Measurements from ENCODE around the gene GRXCR1. TPM values are rescaled to one million over a fixed set of nuclear protein-coding genes. Genes with fewer than 3 reads are reported as not detected.

GRXCR1 gene
- total and polyA plus RNA-seq, 2 of the 4 experiments (the other 2 are of a cell fraction): not detected

DNA sequence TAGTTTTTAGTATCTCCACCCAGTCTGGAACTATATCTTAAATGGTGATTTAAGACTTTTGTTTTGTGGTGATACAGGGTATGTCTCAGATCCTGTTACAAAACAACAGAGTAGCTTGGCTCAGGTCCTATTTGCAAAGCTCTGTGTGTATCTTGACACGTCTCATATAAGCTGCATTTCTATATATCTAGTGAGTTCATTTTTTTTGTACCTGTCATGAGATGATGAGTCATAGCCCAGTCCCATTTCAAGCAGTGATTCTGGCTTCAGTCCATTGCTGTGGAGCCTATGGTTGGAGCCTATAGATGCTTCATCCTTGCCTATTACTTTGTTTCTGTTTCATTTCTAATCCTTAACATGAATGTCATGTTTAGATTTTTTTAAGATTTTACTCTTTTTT is 23.0 kb downstream of the GRXCR1 start:
- Histone ChIP-seq H3K4me1 (ENCODE audit: control insufficient read depth, insufficient read depth, low read length) (no peaks in the 10 kb centered on the region), H2AK9ac (replicated peaks; ENCODE audit: low read depth, low read length, poor library complexity) (no peak overlapping the region), H3K9me3 (ENCODE audit: control insufficient read depth, insufficient read depth, low read length) (peaks cover 4% of the 10 kb centered on the region), H3K36me3 (ENCODE audit: control insufficient read depth, insufficient read depth, low read length) (no peaks in the 10 kb centered on the region), H3K4me3 (ENCODE audit: insufficient read depth, low read depth, low read length) (no peak overlapping the region), H4K5ac (ENCODE audit: low read depth, low read length) (no peak overlapping the region), H3K18ac (ENCODE audit: low read depth, low read length) (no peak overlapping the region), H2BK20ac (ENCODE audit: low read depth, low read length) (no peak overlapping the region), H3K79me1 (ENCODE audit: low read depth in 1 of 2, low read length in 2 of 2) (no peaks in the 10 kb centered on the region), H2BK5ac (ENCODE audit: low read depth, low read length, poor library complexity, severe bottlenecking) (no peak overlapping the region), H4K91ac (ENCODE audit: insufficient read depth, low read depth, low read length) (no peak overlapping the region), H3K4me2 (ENCODE audit: low read depth, low read length) (no peak overlapping the region), H3K27ac (ENCODE audit: insufficient read depth, low read length) (no peak overlapping the region), H3K14ac (replicated peaks; ENCODE audit: low read depth, low read length) (no peak overlapping the region), H4K20me1 (ENCODE audit: insufficient read depth, low read length) (no peaks in the 10 kb centered on the region), H3K23ac (ENCODE audit: low read depth, low read length) (no peak overlapping the region), H4K8ac (ENCODE audit: low read depth in 2 of 2, low read length in 2 of 2) (no peak overlapping the region), H3K56ac (ENCODE audit: extremely low read depth, insufficient read depth, low read length) (no peak overlapping the region), H2BK15ac (ENCODE audit: low read depth, low read length) (no peak overlapping the region), H2AK5ac (ENCODE audit: low read depth, low read length) (no peak overlapping the region), H3K9ac (ENCODE audit: low read depth, low read length) (no peak overlapping the region), H2BK120ac (ENCODE audit: low read depth, low read length) (no peak overlapping the region), H3K4ac (ENCODE audit: low read depth, low read length) (no peak overlapping the region), H3K27me3 (ENCODE audit: control insufficient read depth, insufficient read depth, low read length) (no peaks in the 10 kb centered on the region), H2AFZ (replicated peaks; ENCODE audit: low read length, poor library complexity) (no peak overlapping the region), H3K9me1 (ENCODE audit: insufficient read depth, low read length) (no peaks in the 10 kb centered on the region)
- no peak for TF ChIP-seq RCOR1 (IDR thresholded peaks at IDR 0.05; ENCODE audit: insufficient replicate concordance, low read length)
- TF ChIP-seq MAZ (IDR thresholded peaks at IDR 0.05; ENCODE audit: borderline replicate concordance, low read depth, low read length): no peak
- TF ChIP-seq BHLHE40 (IDR thresholded peaks at IDR 0.05; ENCODE audit: low read depth, low read length): no peak
- TF ChIP-seq, protein P1, sequence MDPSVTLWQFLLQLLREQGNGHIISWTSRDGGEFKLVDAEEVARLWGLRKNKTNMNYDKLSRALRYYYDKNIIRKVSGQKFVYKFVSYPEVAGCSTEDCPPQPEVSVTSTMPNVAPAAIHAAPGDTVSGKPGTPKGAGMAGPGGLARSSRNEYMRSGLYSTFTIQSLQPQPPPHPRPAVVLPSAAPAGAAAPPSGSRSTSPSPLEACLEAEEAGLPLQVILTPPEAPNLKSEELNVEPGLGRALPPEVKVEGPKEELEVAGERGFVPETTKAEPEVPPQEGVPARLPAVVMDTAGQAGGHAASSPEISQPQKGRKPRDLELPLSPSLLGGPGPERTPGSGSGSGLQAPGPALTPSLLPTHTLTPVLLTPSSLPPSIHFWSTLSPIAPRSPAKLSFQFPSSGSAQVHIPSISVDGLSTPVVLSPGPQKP (IDR thresholded peaks at IDR 0.05; ENCODE audit: borderline replicate concordance, low read depth, low read length): no peak
- TF ChIP-seq CHD1 (IDR thresholded peaks at IDR 0.05; ENCODE audit: low read depth, low read length): no peak
- no peak for TF ChIP-seq CTCF (conservative IDR thresholded peaks at IDR 0.05; ENCODE audit: low read depth, low read length)
- TF ChIP-seq MXI1 (IDR thresholded peaks at IDR 0.05; ENCODE audit: borderline replicate concordance, low read depth, low read length): no peak
- TF ChIP-seq NFE2L2 (IDR thresholded peaks at IDR 0.05; ENCODE audit: low read depth, low read length): no peak
- no peak for TF ChIP-seq FOS (IDR thresholded peaks at IDR 0.05; ENCODE audit: low read depth, low read length)
- TF ChIP-seq RFX5 (IDR thresholded peaks at IDR 0.05; ENCODE audit: low read depth, low read length): no peak
- TF ChIP-seq, protein P2, sequence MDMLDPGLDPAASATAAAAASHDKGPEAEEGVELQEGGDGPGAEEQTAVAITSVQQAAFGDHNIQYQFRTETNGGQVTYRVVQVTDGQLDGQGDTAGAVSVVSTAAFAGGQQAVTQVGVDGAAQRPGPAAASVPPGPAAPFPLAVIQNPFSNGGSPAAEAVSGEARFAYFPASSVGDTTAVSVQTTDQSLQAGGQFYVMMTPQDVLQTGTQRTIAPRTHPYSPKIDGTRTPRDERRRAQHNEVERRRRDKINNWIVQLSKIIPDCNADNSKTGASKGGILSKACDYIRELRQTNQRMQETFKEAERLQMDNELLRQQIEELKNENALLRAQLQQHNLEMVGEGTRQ (IDR thresholded peaks at IDR 0.05; ENCODE audit: low read depth, low read length): no peak
- TF ChIP-seq RAD21 (IDR thresholded peaks at IDR 0.05; ENCODE audit: low read length): no peak
- no peak for TF ChIP-seq MAFK (IDR thresholded peaks at IDR 0.05; ENCODE audit: low read depth, low read length)
- dilution Hi-C loops (cut with HindIII; ENCODE audit: low sequenced_read_pairs, unreplicated experiment): no loop called here
- no TSS peak for BruUV-seq (replicated peaks)
- POLR2A ChIA-PET (ENCODE audit: unreplicated experiment): no interaction called here
- CTCF ChIA-PET: no interaction called here
- DNase-seq: no peak
- no peak for ATAC-seq (ENCODE audit: low read depth)
- WGBS, 2 experiments (ENCODE audit: extremely low coverage in 2 of 2, insufficient read length in 1 of 2): no CpG with 5 or more reads among the region's 1 CpG
- intact Hi-C loops (cut with micrococcal nuclease): no loop called here
- in situ Hi-C loops (cut with MboI; ENCODE audit: low sequenced_read_pairs): no loop called here

Data from IMR-90 (cell line).